SU-DHL-6 (cell line): Measurements from ENCODE around the gene PMEPA1.

ENCODE experiments used
- H2AFZ ChIP-seq: fragments of 200-600 bp; sonication (generic); 2 replicates; pipeline ENCODE4 v1.6.1; 2014; ENCODE audit warnings: low read depth, mild to moderate bottlenecking, moderate library complexity, mixed read lengths, antibody characterized with exemption, low read length; ENCODE audit not compliant: severe bottlenecking
- H3F3A ChIP-seq: fragments of 200-600 bp; shearing (Covaris generic); 2 replicates; pipeline ENCODE4 v1.6.0; 2016; ENCODE audit warnings: antibody characterized with exemption, mild to moderate bottlenecking; ENCODE audit not compliant: insufficient read depth
- H3K27ac ChIP-seq: fragments of 200-600 bp; sonication (generic); 2 replicates; pipeline ENCODE4 v1.5.1; 2016; ENCODE audit warnings: low read depth, mild to moderate bottlenecking, low read length, moderate library complexity, mixed read lengths
- H3K27me3 ChIP-seq: fragments of 200-600 bp; sonication (generic), shearing (Covaris generic); 2 replicates; pipeline ENCODE4 v1.6.0; 2014; ENCODE audit warnings: mild to moderate bottlenecking, low read length
- H3K36me3 ChIP-seq: fragments of 200-600 bp; sonication (generic); 2 replicates; pipeline ENCODE4 v1.6.1; 2014; ENCODE audit warnings: mild to moderate bottlenecking, low read length, mixed read lengths
- H3K4me2 ChIP-seq: fragments of 300-600, 200-600 bp; shearing (Covaris generic), sonication (generic); 2 replicates; pipeline ENCODE4 v1.6.0; 2014; ENCODE audit warnings: low read length, low read depth, mild to moderate bottlenecking; ENCODE audit not compliant: poor library complexity, severe bottlenecking
- H3K4me3 ChIP-seq: fragments of 200-600 bp; sonication (generic); 2 replicates; pipeline ENCODE4 v1.5.1; 2014; ENCODE audit warnings: antibody characterized with exemption, low read length, mild to moderate bottlenecking, mixed read lengths; ENCODE audit not compliant: insufficient read depth, poor library complexity, severe bottlenecking
- H3K79me2 ChIP-seq: fragments of 200-600 bp; sonication (generic); 2 replicates; pipeline ENCODE4 v1.6.1; 2014; ENCODE audit warnings: mild to moderate bottlenecking, low read length, moderate library complexity; ENCODE audit not compliant: insufficient read depth
- H3K9ac ChIP-seq: fragments of 200-600 bp; sonication (generic); 2 replicates; pipeline ENCODE4 v1.7.0; 2014; ENCODE audit warnings: mild to moderate bottlenecking, low read length
- H3K9me2 ChIP-seq: fragments of 200-600 bp; sonication (generic); replicated peaks from 2 replicates; pipeline ENCODE4 v1.6.1; 2014; ENCODE audit warnings: low read length; ENCODE audit not compliant: insufficient read depth
- H3K9me3 ChIP-seq: fragments of 200-600 bp; sonication (generic); 2 replicates; pipeline ENCODE4 v1.6.1; 2014; ENCODE audit warnings: low read length, mixed read lengths; ENCODE audit not compliant: insufficient read depth
- H4K20me1 ChIP-seq: fragments of 200-600 bp; sonication (generic); 2 replicates; pipeline ENCODE4 v1.6.1; 2014; ENCODE audit warnings: low read depth, mild to moderate bottlenecking, antibody characterized with exemption, low read length, moderate library complexity, mixed read lengths
- CTCF ChIP-seq: fragments of 200-600 bp; sonication (generic); IDR thresholded peaks from one replicate; pipeline ENCODE4 v1.5.1; 2017; ENCODE audit warnings: antibody characterized with exemption, mild to moderate bottlenecking, low read length, moderate library complexity; ENCODE audit not compliant: insufficient read depth, poor library complexity, severe bottlenecking
- EZH2phosphoT487 ChIP-seq: fragments of 200-600 bp; sonication (generic), shearing (Covaris generic); conservative IDR thresholded peaks from 2 replicates; pipeline ENCODE4 v1.6.1; 2018; ENCODE audit warnings: mild to moderate bottlenecking, antibody characterized with exemption, low read length, moderate library complexity, mixed read lengths

The PMEPA1 gene

GRCh38 chr20:57654363-57654997 is 55.3 kb downstream of the PMEPA1 start:
- Histone ChIP-seq H3K27ac (no peak overlapping the region), H3K9me3 (no peaks in the 10 kb centered on the region), H3K79me2 (no peaks in the 10 kb centered on the region), H3K4me3 (no peak overlapping the region), H3K27me3 (no peaks in the 10 kb centered on the region), H3K9ac (peak overlapping the region; percentile 4; the same call in 1 of the 2 replicates), H3K4me2 (no peak overlapping the region), H2AFZ (no peak overlapping the region), H3K36me3 (no peaks in the 10 kb centered on the region), H3K9me2 (no peaks in the 10 kb centered on the region), H4K20me1 (no peaks in the 10 kb centered on the region), H3F3A (no peaks in the 10 kb centered on the region)
- TF ChIP-seq CTCF (peak; percentile 60), EZH2phosphoT487 (no peak)

GRCh38 chr20:57653910-57654309 is 55.9 kb downstream of the PMEPA1 start:
- H3K4me3 ChIP-seq, result no peak overlapping the region
- H3K9me2 ChIP-seq, result no peaks in the 10 kb centered on the region
- H4K20me1 ChIP-seq, result no peaks in the 10 kb centered on the region
- H3K9ac ChIP-seq, result no peak overlapping the region
- H3K79me2 ChIP-seq, result no peaks in the 10 kb centered on the region
- no peak overlapping the region for H3K4me2 ChIP-seq
- H3K9me3 ChIP-seq, result no peaks in the 10 kb centered on the region
- H3F3A ChIP-seq, result no peaks in the 10 kb centered on the region
- no peak overlapping the region for H3K27ac ChIP-seq
- H3K27me3 ChIP-seq, result no peaks in the 10 kb centered on the region
- no peaks in the 10 kb centered on the region for H3K36me3 ChIP-seq
- H2AFZ ChIP-seq, result no peak overlapping the region
- no peak for TF ChIP-seq CTCF
- no peak for TF ChIP-seq EZH2phosphoT487

GRCh38 chr20:57653546-57653900 is 56.3 kb downstream of the PMEPA1 start:
- Histone ChIP-seq H3K9ac (no peak overlapping the region), H3F3A (no peaks in the 10 kb centered on the region), H3K4me3 (no peak overlapping the region), H3K9me3 (no peaks in the 10 kb centered on the region), H3K27ac (no peak overlapping the region), H3K79me2 (no peaks in the 10 kb centered on the region), H3K4me2 (no peak overlapping the region), H2AFZ (no peak overlapping the region), H3K27me3 (no peaks in the 10 kb centered on the region), H3K9me2 (no peaks in the 10 kb centered on the region), H4K20me1 (no peaks in the 10 kb centered on the region), H3K36me3 (no peaks in the 10 kb centered on the region)
- TF ChIP-seq EZH2phosphoT487 (no peak), CTCF (no peak)
